GM23248 (cell line): Measurements from ENCODE around the gene ATP10A. TPM values are rescaled to one million over a fixed set of nuclear protein-coding genes. Genes with fewer than 3 reads are reported as not detected.

Experiments
- DNase-seq: peaks from one replicate; pipeline ENCODE4 v3.0.0-alpha.2; 2015
- H2AFZ ChIP-seq: fragments of 200-600 bp; sonication (generic); 2 replicates; pipeline ENCODE4 v1.6.1; 2016; ENCODE audit warnings: antibody characterized with exemption
- H3F3A ChIP-seq: fragments of 200-600 bp; sonication (generic); 2 replicates; pipeline ENCODE4 v1.6.1; 2016; ENCODE audit warnings: mild to moderate bottlenecking, antibody characterized with exemption, mixed run types; ENCODE audit not compliant: insufficient read depth
- H3K27ac ChIP-seq: fragments of 200-600 bp; sonication (generic); 2 replicates; pipeline ENCODE4 v1.5.1; 2016; ENCODE audit warnings: mild to moderate bottlenecking
- H3K27me3 ChIP-seq: fragments of 200-600 bp; sonication (generic); replicated peaks from 2 replicates; pipeline ENCODE4 v1.6.1; 2016; ENCODE audit warnings: mild to moderate bottlenecking; ENCODE audit not compliant: insufficient read depth
- H3K36me3 ChIP-seq: fragments of 200-600 bp; sonication (generic); 2 replicates; pipeline ENCODE4 v1.6.1; 2016; ENCODE audit warnings: low read depth, mild to moderate bottlenecking
- H3K4me1 ChIP-seq: fragments of 200-600 bp; sonication (generic); 2 replicates; pipeline ENCODE4 v1.6.1; 2016; ENCODE audit warnings: mild to moderate bottlenecking; ENCODE audit not compliant: insufficient read depth
- H3K4me2 ChIP-seq: fragments of 200-600 bp; sonication (generic); one replicate; pipeline ENCODE4 v1.6.1; 2016; ENCODE audit warnings: mild to moderate bottlenecking; ENCODE audit not compliant: unreplicated experiment
- H3K4me3 ChIP-seq: fragments of 200-600 bp; sonication (generic); 2 replicates; pipeline ENCODE4 v1.5.1; 2016; ENCODE audit warnings: mild to moderate bottlenecking
- H3K79me2 ChIP-seq: fragments of 200-600 bp; sonication (generic); 2 replicates; pipeline ENCODE4 v1.6.1; 2016; ENCODE audit warnings: mild to moderate bottlenecking; ENCODE audit not compliant: insufficient read depth
- H3K9ac ChIP-seq: fragments of 200-600 bp; sonication (generic); 2 replicates; pipeline ENCODE4 v1.6.1; 2016; ENCODE audit warnings: mild to moderate bottlenecking
- H3K9me2 ChIP-seq: fragments of 200-600 bp; sonication (generic); 2 replicates; pipeline ENCODE4 v1.6.1; 2016; ENCODE audit warnings: mixed run types, mild to moderate bottlenecking, moderate library complexity; ENCODE audit not compliant: insufficient read depth
- H3K9me3 ChIP-seq: fragments of 200-600 bp; sonication (generic); one replicate; pipeline ENCODE4 v1.6.1; 2017; ENCODE audit warnings: low read depth
- H4K20me1 ChIP-seq: fragments of 200-600 bp; sonication (generic); 2 replicates; pipeline ENCODE4 v1.6.0; 2016; ENCODE audit not compliant: insufficient read depth
- EZH2 ChIP-seq: fragments of 200-600 bp; sonication (generic); IDR thresholded peaks from 2 replicates; pipeline ENCODE4 v1.6.1; 2018; ENCODE audit warnings: antibody characterized with exemption, mild to moderate bottlenecking; ENCODE audit not compliant: insufficient read depth, poor library complexity, severe bottlenecking
- EZH2phosphoT487 ChIP-seq: fragments of 200-600 bp; sonication (generic); IDR thresholded peaks from 2 replicates; pipeline ENCODE4 v1.6.1; 2018; ENCODE audit warnings: antibody characterized with exemption, moderate library complexity, mild to moderate bottlenecking, low read depth; ENCODE audit not compliant: insufficient read depth
- WGBS, 2 experiments: methylation state at CpG; one replicate each; pipeline ENCODE4 v1.1.6; 2015 to 2017; ENCODE audit warnings: low lambda C conversion rate in 2 of 2, low coverage in 1 of 2; ENCODE audit errors: missing lambda C conversion rate in 2 of 2; 5-methylcytosine and 5-hydroxymethylcytosine counted together
- in situ Hi-C: fragments of 300-500 bp; cut with MboI; formaldehyde crosslinking; loops from 2 replicates; pipeline ENCODE4 v1.15.0; 2020
- polyA plus RNA-seq: library from polyadenylated mRNA; unstranded; fragments of >200 nt; fragmentation: Nextera tagmentation; extraction: Ambion mirVana; gene quantifications from 2 replicates; pipeline ENCODE4 v1.2.1, GENCODE V29; 2016
- total RNA-seq: library from RNA; depleted of rRNA; stranded (reverse); fragments of >200 nt; shearing (Covaris generic); gene quantifications from 2 replicates; pipeline ENCODE4 v1.2.3, GENCODE V29; 2014

ATP10A gene
- total and polyA plus RNA-seq, 2 experiments from 2014 or later, result 20.4 to 64.1 TPM

GRCh38 chr15:25832158-25832557, 31.0 kb downstream of the ATP10A start:
- Histone ChIP-seq H4K20me1 (no peaks in the 10 kb centered on the region), H3K4me1 (peaks cover 37% of the 10 kb centered on the region), H2AFZ (no peak overlapping the region), H3K4me2 (peak overlapping the region; percentile 76), H3F3A (peaks cover 48% of the 10 kb centered on the region), H3K79me2 (peaks cover 90% of the 10 kb centered on the region), H3K9ac (peak overlapping the region; percentile 88), H3K27me3 (no peaks in the 10 kb centered on the region), H3K9me2 (no peaks in the 10 kb centered on the region), H3K4me3 (no peak overlapping the region), H3K9me3 (no peaks in the 10 kb centered on the region), H3K36me3 (peaks cover 3% of the 10 kb centered on the region; the same call in 1 of the 2 replicates), H3K27ac (peak overlapping the region; percentile 99)
- in situ Hi-C loops, result no loop called here
- WGBS, 2 experiments, result 72 to 77% methylated on average over 5 of the region's 5 CpGs
- TF ChIP-seq EZH2phosphoT487 (no peak), EZH2 (no peak)
- peak; percentile 66 for DNase-seq

GRCh38 chr15:25830844-25831451, 32.2 kb downstream of the ATP10A start:
- Histone ChIP-seq H4K20me1 (no peaks in the 10 kb centered on the region), H3K4me2 (peak overlapping the region; percentile 76), H3K36me3 (0 out of 2 replicates have a peak, but pooled peaks cover 8% of the 10 kb centered on the region), H3K9me2 (no peaks in the 10 kb centered on the region), H3K27ac (peak overlapping the region; percentile 99), H3K79me2 (peaks cover 90% of the 10 kb centered on the region), H3K4me3 (peak overlapping the region; percentile 56), H2AFZ (no peak overlapping the region), H3K9me3 (no peaks in the 10 kb centered on the region), H3F3A (peaks cover 57% of the 10 kb centered on the region), H3K27me3 (no peaks in the 10 kb centered on the region), H3K9ac (peak overlapping the region; percentile 88), H3K4me1 (peaks cover 37% of the 10 kb centered on the region)
- TF ChIP-seq EZH2phosphoT487, result no peak
- no peak for TF ChIP-seq EZH2
- DNase-seq, result peak; percentile 98
- WGBS, 2 experiments, result 1% methylated on average over 11 of the region's 11 CpGs
- in situ Hi-C loops, result no loop called here

GRCh38 chr15:25829073-25829472, 34.1 kb downstream of the ATP10A start:
- Histone ChIP-seq H3K27ac (peak overlapping the region; percentile 99), H3K27me3 (no peaks in the 10 kb centered on the region), H3K4me2 (peak overlapping the region; percentile 9), H3K4me3 (no peak overlapping the region), H3F3A (peaks cover 61% of the 10 kb centered on the region), H2AFZ (no peak overlapping the region), H3K4me1 (peaks cover 46% of the 10 kb centered on the region), H3K79me2 (peaks cover 90% of the 10 kb centered on the region), H3K9me3 (no peaks in the 10 kb centered on the region), H4K20me1 (no peaks in the 10 kb centered on the region), H3K9me2 (no peaks in the 10 kb centered on the region), H3K9ac (peak overlapping the region; percentile 88), H3K36me3 (0 out of 2 replicates have a peak, but pooled peaks cover 5% of the 10 kb centered on the region)
- WGBS, 2 experiments, result 81 to 82% methylated on average over 3 of the region's 3 CpGs
- DNase-seq, result peak; percentile 57
- in situ Hi-C loops, result no loop called here
- TF ChIP-seq EZH2, result no peak
- TF ChIP-seq EZH2phosphoT487, result no peak

- Histone ChIP-seq H3K27me3 (no peaks in the 10 kb centered on the region), H3K4me2 (no peak overlapping the region), H3K79me2 (peaks cover 100% of the 10 kb centered on the region), H2AFZ (no peak overlapping the region), H3F3A (peaks cover 43% of the 10 kb centered on the region), H3K9me3 (no peaks in the 10 kb centered on the region), H3K36me3 (0 out of 2 replicates have a peak, but pooled peaks cover 4% of the 10 kb centered on the region), H3K4me3 (no peak overlapping the region), H3K4me1 (peaks cover 26% of the 10 kb centered on the region), H4K20me1 (no peaks in the 10 kb centered on the region), H3K27ac (no peak overlapping the region), H3K9ac (no peak overlapping the region), H3K9me2 (no peaks in the 10 kb centered on the region)
- DNase-seq, result no peak
- in situ Hi-C loops, result no loop called here
- no peak for TF ChIP-seq EZH2
- TF ChIP-seq EZH2phosphoT487, result no peak
Observed at GRCh38 chr15:25825207-25825606, 37.9 kb downstream of the ATP10A start.

GRCh38 chr15:25824618-25825017, 38.5 kb downstream of the ATP10A start:
- Histone ChIP-seq H3K27me3 (no peaks in the 10 kb centered on the region), H3K9me2 (no peaks in the 10 kb centered on the region), H4K20me1 (no peaks in the 10 kb centered on the region), H3K4me3 (no peak overlapping the region), H3K4me1 (peaks cover 21% of the 10 kb centered on the region), H2AFZ (no peak overlapping the region), H3K36me3 (0 out of 2 replicates have a peak, but pooled peaks cover 4% of the 10 kb centered on the region), H3K9ac (no peak overlapping the region), H3K79me2 (peaks cover 100% of the 10 kb centered on the region), H3F3A (peaks cover 37% of the 10 kb centered on the region), H3K4me2 (no peak overlapping the region), H3K9me3 (no peaks in the 10 kb centered on the region), H3K27ac (no peak overlapping the region)
- WGBS, 2 experiments, result 70 to 78% methylated on average over 6 of the region's 6 CpGs
- DNase-seq, result no peak
- in situ Hi-C loops, result no loop called here
- TF ChIP-seq EZH2 (no peak), EZH2phosphoT487 (no peak)
